GM21515 (cell line): ENCODE measurements around the gene SYPL2.
A peak's percentile ranks its signal among the peaks of the same experiment; 100 is the strongest.

ENCODE experiments used
- ATAC-seq: cut with Tn5 transposase; IDR thresholded peaks from one replicate; pipeline ENCODE4 v1.9.1; 2021; ENCODE audit not compliant: unreplicated experiment

The SYPL2 gene

GRCh38 chr1:109490934-109491302 is 24.6 kb downstream of the SYPL2 start:
- ATAC-seq = no peak

GRCh38 chr1:109491372-109491771 is 25.0 kb downstream of the SYPL2 start:
- ATAC-seq = no peak

DNA sequence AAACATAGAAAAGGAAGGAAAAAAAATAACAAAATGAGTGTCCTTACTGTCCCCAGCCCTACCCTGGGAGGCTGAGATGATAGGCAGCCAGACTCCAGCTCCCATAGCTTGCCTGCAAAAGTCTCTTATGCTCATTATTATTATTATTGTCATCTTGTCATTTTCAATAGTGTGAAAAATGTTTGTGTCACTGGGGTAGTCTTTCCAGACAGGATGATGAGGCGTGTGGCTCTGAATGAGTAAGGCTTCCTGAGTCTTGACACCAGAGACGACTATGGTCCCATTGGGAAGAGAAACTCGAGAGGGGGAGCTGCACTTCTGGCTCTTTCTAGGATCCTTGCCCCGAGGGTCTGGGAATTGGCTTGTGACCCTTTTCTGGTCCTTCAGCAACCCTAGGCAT is 26.4 kb downstream of the SYPL2 start:
- no peak for ATAC-seq

DNA sequence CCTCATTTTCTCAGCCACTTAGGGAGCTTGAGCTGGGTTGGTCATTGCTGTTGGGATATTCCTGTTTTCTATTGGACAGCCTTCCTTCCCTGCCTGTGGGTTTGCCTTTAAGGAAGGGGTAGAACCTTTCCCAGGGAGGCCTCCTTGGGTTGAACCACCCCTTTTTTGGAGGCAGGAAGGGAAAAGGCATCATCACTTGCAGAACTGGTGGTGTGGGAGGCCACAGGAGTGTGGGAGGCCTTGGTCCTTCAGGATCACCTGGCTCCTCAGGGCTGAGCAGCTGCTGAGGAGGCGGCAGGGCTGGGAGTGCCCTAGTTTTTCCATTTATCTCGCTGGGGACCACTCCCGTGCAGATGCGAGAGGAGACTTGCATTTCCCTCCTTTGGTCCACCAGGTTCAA is 26.9 kb downstream of the SYPL2 start:
- ATAC-seq = no peak

GRCh38 chr1:109493805-109494539 is 27.6 kb downstream of the SYPL2 start, which contains the start of gene CYB561D1:
Gene CYB561D1, plus strand, starts transcription at chr1:109494094. Its CDS starts 46 bp downstream, at chr1:109494140.
- ATAC-seq = peak; percentile 85

- ATAC-seq = no peak
Observed at GRCh38 chr1:109495738-109496137, 29.4 kb downstream of the SYPL2 start.

- no peak for ATAC-seq
Observed at GRCh38 chr1:109497449-109498160, 31.3 kb downstream of the SYPL2 start.

DNA sequence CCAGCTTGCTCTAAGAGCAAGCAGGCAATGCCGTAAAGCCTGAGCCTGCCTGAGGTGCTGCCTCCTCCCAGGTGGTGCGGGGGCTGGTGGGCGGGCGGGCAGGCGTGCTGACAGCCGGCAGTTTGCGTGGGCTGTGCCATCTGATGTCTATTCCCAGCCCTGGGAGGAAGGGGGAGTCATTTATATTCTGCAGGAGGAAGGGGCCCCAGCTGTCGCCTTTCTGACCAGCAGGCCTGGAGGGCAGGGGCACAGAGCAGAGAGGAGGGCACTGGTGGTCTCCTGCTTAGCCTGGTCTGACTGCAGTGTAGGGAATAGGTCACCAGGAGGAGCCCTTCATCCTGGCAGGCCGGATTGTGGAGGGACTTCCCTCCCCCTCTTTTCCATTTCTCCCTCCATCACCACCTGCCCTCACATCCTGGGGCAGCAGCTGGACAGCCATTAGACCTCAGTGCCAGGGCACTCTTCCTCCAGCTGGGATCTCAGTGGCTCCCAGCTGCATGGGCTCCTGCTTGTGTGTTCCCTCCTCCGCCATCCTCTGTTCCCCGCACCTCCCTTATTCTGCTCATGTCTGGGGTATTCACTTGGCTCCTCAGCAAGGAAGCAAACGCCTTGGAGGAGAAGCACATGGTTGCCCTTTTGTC is 31.9 kb downstream of the SYPL2 start:
- ATAC-seq = no peak

- ATAC-seq = no peak
Observed at GRCh38 chr1:109499081-109499480, 32.7 kb downstream of the SYPL2 start.

GRCh38 chr1:109499661-109500536 is 33.6 kb downstream of the SYPL2 start:
- no peak for ATAC-seq

DNA sequence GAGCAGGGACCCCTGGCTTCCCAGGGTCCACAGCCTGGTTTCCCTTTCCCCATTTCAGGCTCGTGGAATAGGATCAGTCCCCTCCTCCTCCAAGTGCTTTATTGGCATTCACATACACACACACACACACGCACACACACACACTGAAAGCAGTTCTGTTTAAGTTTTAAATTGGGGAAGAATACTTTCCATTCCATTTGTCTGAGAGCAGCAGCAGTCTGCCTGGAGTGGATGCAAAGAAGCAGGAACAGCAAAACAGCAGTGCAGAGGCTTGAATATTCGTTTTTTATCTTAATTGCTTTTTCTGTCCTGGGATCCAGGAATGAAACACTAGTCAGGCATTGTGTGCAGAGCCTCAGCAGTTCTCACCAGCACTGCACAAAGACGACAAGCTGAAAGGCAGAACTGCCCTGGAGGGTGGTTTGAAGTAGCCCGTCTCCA is 34.6 kb downstream of the SYPL2 start:
- no peak for ATAC-seq

GRCh38 chr1:109501644-109502363 is 35.5 kb downstream of the SYPL2 start:
- ATAC-seq = no peak

DNA sequence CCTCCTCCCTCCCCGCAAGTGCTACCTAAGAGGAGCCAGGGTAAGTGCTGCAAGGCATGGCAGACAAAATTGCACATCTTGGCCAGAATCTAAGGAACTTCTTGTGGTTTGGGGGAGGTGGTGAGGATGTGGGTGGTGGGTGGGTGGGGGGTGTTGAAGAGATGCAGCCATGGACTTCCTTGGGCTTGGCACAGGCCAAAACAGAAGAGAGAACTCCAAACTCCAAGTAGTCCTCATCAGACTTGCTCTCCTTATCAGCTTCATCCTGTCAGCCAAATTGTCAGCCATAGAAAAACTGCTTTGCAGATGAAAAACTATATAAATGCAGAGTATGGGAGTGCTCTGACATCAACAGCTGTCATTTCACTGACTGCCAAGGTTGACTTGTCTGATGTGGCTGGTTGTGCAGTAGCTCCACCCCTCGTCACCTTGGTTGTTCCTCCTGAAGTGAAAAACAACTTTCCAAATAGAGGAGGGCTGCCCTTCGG is 36.1 kb downstream of the SYPL2 start:
- no peak for ATAC-seq

DNA sequence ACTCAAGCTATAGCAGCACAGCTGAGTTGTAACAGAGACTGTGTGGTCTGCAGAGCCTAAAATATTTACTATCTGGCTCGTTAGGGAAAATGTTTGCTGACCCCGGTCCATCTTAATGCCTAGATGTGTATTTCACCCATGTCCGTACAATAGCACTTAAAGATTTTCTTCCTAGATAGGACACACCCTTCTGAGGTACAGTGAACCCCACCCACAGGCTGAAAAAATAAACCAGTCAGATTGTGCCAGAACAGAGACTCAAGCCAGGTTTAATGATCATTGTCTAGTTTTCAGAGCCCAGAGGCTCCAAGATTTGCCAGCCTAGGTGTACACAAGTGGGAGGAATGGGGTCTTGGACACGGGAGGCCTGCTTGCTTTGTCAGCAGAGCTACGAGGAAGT is 37.6 kb downstream of the SYPL2 start:
- no peak for ATAC-seq

- no peak for ATAC-seq
Observed at GRCh38 chr1:109504974-109505373, 38.6 kb downstream of the SYPL2 start.

- no peak for ATAC-seq
Observed at GRCh38 chr1:109508001-109508872, 41.9 kb downstream of the SYPL2 start.

GRCh38 chr1:109508873-109509175 is 42.5 kb downstream of the SYPL2 start:
- ATAC-seq = no peak

GRCh38 chr1:109509176-109510134 is 43.1 kb downstream of the SYPL2 start, which contains the start of gene AMIGO1:
Gene AMIGO1, minus strand, starts transcription at chr1:109509727. Its CDS starts 815 bp downstream, at chr1:109508912.
- ATAC-seq = peak; percentile 46
